Left cardiac atrium (tissue), 4 donors: ENCODE results near the gene SNAP29. TPM values are rescaled to one million over a fixed set of nuclear protein-coding genes. Genes with fewer than 3 reads are reported as not detected.
"Not testable (repeated sequence)": the region's sequence is repeated elsewhere in the genome, so short reads cannot be mapped to it uniquely, and the experiment has no call there.

Experiments
- ATAC-seq, 2 donors: fragments of 200-7000 bp; cut with Tn5 transposase; one replicate each; pipeline ENCODE4 v1.9.1; 2020; ENCODE audit warnings: mild to moderate bottlenecking in 2 of 2, moderate library complexity in 2 of 2
- DNase-seq: peaks from one replicate; pipeline ENCODE4 v3.0.0-alpha.2; 2020
- intact Hi-C, 2 donors: fragments of 100-400 bp; cut with DNase I; formaldehyde crosslinking; loops; one replicate each; pipeline versions ENCODE4 v1.14.1 to v1.15.1; 2022 to 2023
- total RNA-seq, 2 donors: library from RNA; stranded (reverse); fragmentation: NEBNext Ultra II Directional; extraction: Animal tissue kit (Norgen Biotek cat#: 25700); gene quantifications; one replicate each; pipeline ENCODE4 v1.2.1, GENCODE V29; 2021
- donor health status: DM: no; HTN: yes; CAD: no.
- donor health status: DM: no; HTN: yes; CAD: no; lungs with severe emphysema.
- donor health status: DM: yes; HTN: yes; CAD: no.
- donor health status: Dilated cardiomyopathy.

SNAP29 gene
- total RNA-seq, 2 donors from 2014 or later, result 25.4 to 27.9 TPM

DNA sequence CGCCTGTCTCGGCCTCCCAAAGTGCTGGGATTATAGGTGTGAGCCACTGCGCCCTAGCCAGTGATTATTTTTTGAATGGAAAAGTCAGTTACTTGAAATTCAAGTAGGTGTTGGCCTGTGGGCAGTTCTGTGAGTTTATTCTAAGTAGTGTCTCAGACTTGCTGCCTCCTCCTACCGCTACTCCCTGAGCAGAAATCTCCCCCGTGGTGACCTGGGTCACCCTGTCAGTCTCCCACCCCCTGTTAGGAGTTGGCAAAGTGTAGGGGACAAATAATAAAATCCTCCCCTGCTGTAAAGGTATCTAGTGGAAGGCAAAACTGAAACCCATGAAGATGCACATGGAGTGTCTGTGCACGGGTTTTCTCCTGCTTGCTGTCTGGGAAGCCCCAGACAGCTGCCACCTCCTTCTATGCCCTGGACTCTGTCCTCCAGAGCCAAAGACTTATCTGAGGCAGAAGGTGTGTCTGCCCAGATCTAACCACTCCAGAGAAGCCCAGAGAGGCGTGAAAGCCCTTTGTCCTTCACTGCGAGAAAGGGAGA is 26.3 kb downstream of the SNAP29 start:
- ATAC-seq (no peak), DNase-seq (no peak)
- intact Hi-C loops, result loop anchor here in 1 of 2 donors (10.0 kb wide), 1 partner anchor 80 kb away; no protein-coding TSS in a partner anchor

DNA sequence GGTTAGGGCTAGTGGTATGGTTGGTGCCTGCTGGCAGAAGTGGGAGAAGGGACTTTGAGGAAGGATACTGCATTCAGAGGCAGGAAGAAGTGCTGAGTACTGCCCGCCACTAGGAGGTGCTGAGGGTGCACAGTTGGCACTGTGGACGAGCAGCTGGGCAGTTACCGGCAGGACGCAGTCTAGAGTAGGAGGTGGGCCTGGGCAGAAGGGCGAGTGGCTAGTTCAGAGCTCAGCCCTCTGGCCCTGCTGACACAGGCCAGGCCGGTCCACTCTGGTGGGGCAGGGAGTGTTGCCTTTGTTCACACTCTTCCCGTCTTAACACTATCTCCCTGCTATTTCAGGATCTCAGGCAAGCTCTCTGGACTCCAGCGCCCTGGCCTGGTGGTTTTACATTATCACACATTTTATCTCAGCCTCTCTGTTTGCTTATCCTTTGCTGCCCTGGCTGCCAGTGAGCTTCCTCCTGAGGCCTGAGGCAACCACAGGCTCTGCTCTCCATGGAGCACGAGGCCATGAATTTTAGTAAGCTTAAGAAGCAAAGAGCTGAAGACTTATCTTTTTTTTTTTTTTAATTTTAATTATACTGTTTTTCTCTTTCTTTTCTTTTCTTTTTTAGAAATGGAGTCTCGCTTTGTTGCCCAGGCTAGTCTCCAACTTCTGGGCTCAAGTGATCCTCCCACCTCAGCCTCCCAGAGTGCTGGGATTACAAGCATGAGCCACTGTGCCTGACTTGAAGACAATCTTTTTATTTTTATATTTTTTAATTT is 26.9 kb downstream of the SNAP29 start:
- intact Hi-C loops, result loop anchor here in 1 of 2 donors (10.0 kb wide), 1 partner anchor 81 kb away; no protein-coding TSS in a partner anchor
- ATAC-seq, result peak; percentile 96 to 97
- peak; percentile 86 for DNase-seq

DNA sequence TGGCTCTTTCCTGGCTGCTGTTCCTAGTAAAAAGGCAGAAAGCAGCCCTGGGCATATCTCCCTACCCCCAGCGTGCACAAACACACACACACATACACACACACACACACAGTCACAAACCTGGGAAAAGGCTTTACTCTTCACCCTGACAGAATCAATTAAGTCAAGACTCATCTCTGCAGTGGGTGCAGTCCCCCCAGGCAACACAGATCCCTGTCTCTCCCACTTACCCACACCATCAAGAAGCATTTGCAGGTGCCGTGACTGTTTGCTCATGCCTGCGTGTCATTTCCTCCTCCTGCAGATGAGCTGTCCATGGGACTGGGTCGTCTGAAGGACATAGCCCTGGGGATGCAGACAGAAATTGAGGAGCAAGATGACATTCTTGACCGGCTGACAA is 28.6 kb downstream of the SNAP29 start:
- ATAC-seq (no peak), DNase-seq (no peak)
- intact Hi-C loops, result loop anchor here in 1 of 2 donors (10.0 kb wide), 1 partner anchor 83 kb away; no protein-coding TSS in a partner anchor

DNA sequence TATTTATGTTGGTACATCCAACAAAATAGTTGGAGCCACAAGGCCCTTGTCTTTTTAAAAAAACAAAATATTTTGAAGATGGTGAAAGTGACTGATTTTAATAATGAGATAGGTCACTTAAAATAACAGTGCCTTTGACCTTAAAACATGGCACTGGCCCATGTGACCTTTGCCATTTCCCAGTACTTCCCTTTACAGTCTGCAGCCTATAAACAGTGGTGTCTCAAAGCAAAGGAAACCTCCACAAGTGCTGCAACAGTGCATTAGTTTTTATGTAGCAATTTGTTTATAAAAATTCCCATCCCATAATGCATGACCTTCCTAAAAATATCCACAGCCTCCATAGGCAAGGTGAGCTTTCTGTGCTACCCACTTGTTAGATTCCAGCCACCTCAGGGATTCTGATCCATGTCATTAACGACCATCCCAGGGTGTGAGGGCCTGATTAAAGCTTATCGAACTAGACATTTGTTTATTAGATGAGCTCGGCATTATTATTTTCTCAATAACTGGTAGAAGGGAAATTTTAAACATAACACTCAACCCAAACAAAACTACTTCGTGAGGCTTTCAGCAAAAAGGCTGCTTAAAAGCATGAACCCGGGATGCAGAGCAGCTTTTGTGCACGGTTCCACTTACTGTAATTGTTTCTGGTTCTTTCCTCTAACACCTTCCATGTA is 30.4 kb downstream of the SNAP29 start:
- DNase-seq (no peak), ATAC-seq (no peak)
- intact Hi-C loops, result loop anchor here in 1 of 2 donors (10.0 kb wide), 1 partner anchor 84 kb away; no protein-coding TSS in a partner anchor

DNA sequence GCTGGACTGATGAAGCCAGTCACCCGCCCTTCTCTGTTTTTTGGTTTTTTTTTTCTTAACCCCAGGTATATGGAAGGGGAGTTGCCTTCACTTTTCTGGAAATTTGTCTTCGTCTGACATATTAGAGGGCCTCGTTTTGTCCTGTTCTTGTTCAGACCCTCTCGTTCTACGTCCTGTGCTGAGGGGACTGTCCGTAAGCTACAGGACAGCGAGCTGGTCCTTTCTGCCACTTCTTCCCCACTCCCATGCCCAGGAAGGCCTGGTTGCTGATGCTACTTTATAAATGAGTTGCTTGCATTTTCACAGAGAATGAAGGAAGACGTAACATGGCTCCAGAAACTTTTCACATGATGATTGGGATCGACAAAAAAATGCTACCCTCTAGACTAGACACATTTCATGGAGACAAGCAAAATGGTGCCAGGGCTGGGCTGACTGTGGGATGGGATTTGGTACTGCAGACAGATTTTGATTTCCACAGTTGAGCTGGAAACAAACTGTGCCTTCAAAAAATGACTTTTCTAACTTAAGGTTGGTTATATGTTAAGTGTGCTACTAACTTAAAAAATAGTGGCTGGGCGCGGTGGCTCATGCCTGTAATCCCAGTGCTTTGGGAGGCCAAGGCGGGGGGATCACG is 31.2 kb downstream of the SNAP29 start:
- ATAC-seq (no peak), DNase-seq (no peak)
- intact Hi-C loops, result loop anchor here in 1 of 2 donors (10.0 kb wide), 1 partner anchor 85 kb away; no protein-coding TSS in a partner anchor

DNA sequence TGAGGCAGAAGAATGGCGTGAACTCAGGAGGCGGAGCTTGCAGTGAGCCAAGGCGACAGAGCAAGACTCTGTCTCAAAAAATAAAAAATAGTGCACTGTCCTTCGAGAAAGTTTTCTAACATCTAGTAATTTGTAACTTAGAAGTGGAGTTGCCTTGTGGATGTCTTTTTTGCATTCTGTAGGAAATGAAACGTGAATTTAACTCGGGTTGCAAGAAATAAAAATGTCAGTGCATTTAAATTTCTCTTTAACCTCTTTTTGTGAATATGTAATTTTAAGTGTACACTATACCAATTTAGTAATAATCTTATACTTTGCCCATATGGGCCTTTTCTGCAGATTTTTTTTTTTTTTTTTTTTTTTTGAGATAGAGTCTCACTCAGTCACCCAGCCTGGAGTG is 32.2 kb downstream of the SNAP29 start:
- ATAC-seq (no peak), DNase-seq (no peak)
- intact Hi-C loops, result no loop called here

DNA sequence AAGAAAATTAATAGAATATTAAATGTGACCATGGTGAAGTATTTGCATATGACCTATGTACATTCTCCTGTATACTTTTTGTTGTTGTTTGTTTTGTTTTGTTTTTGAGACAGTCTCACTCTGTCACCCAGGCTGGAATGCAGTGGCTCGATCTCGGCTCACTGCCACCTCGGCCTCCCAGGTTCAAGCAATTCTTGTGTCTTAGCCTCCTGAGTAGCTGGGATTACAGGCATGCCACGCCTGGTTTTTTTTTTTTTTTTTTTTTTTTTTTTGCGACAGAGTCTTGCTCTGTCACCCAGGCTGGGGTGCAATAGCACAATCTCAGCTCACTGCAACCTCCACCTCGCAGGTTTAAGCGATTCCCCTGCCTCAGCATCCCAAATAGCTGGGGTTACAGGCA is 38.9 kb downstream of the SNAP29 start:
- intact Hi-C loops, ATAC-seq, DNase-seq: not testable (repeated sequence)

DNA sequence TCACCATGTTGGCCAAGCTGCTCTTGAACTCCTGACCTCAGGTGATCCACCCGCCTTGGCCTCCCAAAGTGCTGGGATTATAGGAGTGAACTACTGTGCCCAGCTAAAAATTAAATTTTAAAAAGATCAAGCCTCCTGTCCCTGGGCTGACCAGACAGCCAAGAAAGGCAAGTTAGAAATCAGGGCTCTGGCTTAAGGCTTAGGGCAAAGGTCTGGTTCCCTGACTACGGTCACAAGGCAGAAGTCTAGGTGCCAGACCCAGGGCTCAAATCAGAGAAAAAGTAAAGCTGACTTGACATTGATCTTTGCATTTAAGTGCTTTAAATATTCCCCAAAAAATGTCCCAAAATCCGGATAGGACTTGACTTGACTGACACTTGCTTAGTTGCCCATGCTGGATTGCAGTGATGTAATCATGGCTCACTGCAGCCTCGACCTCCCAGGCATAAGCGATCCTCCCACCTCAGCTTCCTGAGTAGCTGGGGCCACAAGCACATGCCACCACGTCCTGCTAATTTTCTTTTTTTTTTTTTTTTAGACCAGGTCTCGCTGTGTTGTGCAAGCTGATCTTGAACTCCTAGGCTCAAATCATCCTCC is 41.1 kb downstream of the SNAP29 start:
- DNase-seq, result no peak
- intact Hi-C loops, result no loop called here
- ATAC-seq, result no peak

DNA sequence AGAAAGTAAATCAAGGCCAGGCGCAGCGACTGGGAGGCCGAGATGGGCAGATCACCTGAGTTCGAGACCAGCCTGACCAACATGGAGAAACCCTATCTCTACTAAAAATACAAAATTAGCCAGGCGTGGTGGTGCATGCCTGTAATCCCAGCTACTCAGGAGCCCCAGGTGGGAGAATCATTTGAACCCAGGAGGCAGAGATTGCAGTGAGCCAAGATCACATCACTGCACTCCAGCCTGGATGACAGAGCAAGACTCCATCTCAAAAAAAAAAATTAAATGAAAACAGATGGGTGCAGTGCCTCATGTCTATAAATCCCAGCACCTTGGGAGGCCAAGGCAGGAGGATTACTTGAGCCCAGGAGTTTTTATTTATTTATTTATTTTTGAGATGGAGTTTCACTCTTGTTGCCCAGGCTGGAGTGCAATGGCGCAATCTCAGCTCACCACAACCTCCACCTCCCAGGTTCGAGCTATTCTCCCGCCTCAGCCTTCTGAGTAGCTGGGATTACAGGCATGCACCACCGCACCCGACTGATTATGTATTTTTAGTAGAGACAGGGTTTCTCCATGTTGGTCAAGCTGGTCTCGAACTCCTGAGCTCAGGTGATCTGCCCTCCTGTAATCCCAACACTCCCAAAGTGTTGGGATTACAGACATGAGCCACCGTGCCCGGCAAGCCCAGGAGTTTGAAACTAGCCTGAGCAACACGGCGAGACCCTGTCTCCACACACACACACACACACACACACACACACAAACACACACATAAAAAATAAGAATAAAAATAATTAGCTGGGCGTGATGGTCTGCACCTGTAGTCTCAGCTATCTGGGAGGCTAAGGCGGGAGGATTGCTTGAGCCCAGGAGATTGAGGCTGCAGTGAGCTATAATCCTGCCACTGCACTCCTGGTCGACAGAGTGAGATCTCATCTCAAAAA is 42.6 kb downstream of the SNAP29 start:
- ATAC-seq, DNase-seq, intact Hi-C loops: not testable (repeated sequence)

DNA sequence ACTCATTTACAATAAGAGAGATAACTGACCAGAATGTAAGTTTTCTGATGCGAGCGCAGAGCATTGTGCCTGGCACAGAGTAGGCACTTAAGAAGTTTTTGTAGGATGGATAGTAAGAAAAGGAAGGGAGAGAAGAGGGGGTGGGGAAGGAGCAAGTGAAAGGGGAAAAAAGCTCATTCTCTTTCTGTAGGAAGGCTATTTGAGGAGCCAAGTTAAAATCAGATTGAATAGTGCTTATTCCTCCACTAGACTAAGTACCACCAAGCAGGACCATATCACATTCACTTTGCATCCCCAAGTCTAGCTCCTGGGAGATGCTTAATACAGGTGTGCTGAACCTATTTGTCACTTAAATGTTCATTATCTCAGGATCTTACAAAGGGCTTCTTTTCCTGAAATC is 44.3 kb downstream of the SNAP29 start:
- no peak for ATAC-seq
- DNase-seq, result no peak
- intact Hi-C loops, result no loop called here

DNA sequence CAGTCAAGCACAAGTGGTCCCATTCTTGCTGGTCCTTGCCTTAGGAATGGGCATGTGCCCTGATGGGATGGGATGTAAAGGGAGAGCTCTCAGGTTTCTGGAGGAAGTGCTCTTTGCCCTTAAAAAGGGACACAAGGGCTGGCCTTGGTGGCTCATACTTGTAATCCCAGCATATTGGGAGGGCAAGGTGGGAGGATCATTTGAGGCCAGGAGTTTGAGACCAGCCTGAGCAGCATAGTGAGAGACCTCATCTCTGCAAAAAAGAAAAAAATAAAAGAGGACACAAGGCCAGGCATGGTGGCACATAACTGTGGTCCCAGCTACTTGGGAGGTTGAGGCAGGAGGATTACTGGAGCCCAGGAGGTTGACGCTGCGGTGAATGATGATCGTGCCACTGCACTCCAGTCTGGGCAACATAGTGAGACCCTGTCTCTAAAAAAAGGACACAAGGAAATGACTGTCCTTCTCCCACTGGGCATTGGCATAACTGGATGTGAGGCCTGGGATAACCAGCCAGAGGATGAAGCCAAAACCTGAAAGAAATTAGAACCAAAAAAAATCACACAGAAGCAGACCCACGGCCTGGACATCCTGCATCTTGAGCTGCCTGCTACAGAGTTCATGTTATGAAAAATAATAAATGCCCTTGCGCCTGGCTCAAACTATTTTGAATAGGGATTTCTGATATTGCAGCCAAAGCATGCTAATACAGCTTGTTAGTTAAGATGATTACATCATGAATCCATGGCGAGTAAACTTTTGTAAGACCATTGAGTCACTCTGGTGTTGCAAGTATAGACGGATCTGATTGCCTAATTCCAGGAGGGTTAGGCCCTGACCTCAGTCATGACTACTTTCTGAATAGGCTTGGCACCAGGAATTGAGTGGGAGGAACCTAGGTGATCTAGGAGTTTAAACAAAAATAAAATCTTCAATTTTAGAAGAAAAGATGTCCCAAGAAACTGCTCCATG is 45.5 kb downstream of the SNAP29 start:
- DNase-seq, result no peak
- intact Hi-C loops, result no loop called here

DNA sequence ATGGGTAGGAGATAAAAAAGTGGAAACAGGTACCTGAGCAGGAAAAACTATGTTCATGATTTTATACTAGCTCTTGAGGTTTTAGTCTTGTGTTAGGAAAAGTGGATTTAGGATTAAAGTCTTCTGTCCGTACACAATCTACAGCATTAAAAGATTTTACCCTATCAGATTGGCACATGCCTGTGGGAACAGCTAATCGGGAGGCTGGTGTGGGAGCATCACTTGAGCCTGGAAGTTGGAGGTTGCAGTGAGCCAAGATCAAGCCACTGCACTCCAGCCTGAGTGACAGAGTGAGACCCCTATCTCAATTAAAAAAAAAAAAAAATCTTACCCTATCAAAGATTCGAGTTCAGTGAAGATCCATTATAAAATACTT is 46.2 kb downstream of the SNAP29 start:
- intact Hi-C loops, result no loop called here
- DNase-seq (no peak), ATAC-seq (peak in 1 of 2 donors; percentile 75)

More for the DNA sequence above, 45.5 kb downstream of the SNAP29 start:
- peak; percentile 87 to 97 for ATAC-seq

DNA sequence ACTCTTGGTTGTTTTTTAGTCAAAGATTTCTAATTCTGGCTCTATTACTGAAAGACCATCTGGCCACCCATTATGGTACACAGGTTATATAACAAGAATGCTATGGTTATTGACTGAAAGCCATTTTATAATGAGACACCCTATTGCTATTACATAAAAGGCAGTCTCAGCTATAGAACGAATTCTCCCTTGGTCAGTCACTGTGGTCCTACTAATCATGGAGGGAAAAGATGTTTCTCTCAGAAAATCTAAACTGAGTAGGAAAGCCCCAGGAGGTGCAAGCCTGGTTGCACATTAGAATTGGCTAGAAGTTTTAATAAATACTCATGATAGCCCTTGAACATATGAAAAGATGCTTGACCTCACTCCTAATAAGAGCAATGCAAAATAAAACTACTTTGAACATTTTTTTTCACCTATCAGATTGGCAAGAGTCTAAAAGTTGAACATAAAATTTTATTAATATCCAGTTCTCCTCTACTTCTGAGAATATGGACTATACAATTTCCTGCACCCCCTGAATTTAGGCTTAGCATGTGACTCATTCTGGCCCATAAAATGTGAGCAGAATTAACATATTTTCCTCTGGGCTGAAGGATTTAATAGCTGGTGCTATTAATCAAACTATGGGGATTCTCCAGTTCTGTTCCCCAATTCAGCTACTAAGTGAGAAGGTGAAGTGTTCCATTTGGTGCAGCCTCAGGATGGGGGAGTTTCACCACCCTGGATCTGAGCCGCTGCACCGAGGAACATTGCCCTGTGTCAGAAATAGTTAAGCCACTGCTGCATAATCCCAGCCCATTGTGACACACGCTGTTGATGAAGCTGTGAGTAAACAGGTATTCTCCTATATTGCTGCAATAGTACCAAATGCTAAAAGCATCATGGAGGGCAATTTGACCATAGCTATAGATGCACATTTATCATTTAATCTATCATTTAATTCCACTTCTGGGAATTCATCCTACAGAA is 46.9 kb downstream of the SNAP29 start:
- ATAC-seq, result peak in 1 of 2 donors; percentile 11
- DNase-seq, result no peak
- intact Hi-C loops, result no loop called here

DNA sequence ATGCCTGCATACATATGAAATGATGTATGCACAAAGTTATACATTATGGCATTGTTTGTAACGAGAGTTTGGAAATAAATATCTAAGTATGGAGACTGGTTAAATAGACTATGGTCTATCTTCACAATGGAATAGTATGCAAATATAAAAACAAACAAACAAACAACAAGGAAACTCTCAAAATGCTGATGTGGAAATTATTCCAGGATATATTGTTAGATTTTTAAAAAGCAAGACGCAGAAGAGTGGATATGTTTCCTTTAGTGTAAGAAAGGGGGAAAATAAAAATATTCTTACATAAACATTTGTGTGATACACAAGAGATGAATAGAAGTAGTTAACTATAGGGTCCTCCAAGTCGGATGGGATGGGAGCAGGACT is 47.6 kb downstream of the SNAP29 start:
- intact Hi-C loops, result no loop called here
- no peak for ATAC-seq

DNA sequence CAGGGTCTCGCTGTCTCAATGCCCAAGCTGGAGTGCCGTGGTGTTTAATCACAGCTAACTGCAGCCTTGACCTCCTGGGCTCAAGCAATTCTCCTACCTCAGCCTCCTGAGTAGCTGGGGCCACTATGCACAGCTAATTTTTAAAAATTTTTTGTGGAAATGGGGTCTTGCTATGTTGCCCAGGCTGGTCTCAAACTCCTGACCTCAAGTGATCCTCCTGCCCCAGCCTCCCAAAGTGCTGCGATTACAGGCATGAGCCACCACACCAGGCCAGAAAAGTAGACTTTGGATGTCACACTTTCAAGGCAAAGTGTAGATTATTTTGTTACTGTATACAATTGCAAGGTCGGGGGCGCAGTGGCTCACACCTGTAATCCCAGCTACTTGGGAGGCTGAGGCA is 49.9 kb downstream of the SNAP29 start:
- DNase-seq, intact Hi-C loops, ATAC-seq: not testable (repeated sequence)

More for the DNA sequence above, 47.6 kb downstream of the SNAP29 start:
- DNase-seq, result no peak
